ENCODE data around the gene CAMK2N2.

GRCh38 chr3:184261854-184262763 lies 756 bp upstream of the CAMK2N2 start:
- TF ChIP-seq EZH2 (IDR thresholded peaks at IDR 0.05; ENCODE audit: low read depth) (no peak), CTCF (conservative IDR thresholded peaks at IDR 0.05) (no peak)
